ENCODE measurements around the gene SNRPA1.

The SNRPA1 gene

DNA sequence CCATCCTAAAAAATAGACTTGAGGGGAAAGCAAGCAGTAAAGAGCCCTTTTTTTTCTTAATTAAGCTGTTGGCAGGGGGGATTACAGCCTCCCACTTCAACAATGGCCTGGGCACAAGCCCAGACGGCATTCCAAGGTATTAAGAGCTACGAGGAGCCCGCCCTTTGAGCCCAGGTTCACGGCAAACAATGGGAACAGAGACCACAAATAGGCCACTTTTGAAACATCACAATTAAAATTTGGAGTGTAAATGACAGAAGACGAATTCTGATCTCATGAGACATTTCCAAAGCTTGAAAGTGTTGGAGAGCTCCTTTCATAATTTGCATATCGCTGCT lies 52.1 kb downstream of the SNRPA1 start:
- no peaks in the 10 kb centered on the region for H3K36me3 ChIP-seq (ENCODE audit: control insufficient read depth, low read depth, low read length)
- H3K9me3 ChIP-seq (ENCODE audit: control insufficient read depth, low read depth, low read length), result no peaks in the 10 kb centered on the region
- H3K4me1 ChIP-seq (ENCODE audit: control insufficient read depth, low read depth, low read length), result peaks cover 31% of the 10 kb centered on the region
- no peak overlapping the region for H3K9ac ChIP-seq (ENCODE audit: low read length)
- no peaks in the 10 kb centered on the region for H3K27me3 ChIP-seq (ENCODE audit: control insufficient read depth, insufficient read depth, low read length)
- H3K4me3 ChIP-seq (ENCODE audit: low read length), result no peak overlapping the region
- H3K27ac ChIP-seq (ENCODE audit: low read length), result no peak overlapping the region

DNA sequence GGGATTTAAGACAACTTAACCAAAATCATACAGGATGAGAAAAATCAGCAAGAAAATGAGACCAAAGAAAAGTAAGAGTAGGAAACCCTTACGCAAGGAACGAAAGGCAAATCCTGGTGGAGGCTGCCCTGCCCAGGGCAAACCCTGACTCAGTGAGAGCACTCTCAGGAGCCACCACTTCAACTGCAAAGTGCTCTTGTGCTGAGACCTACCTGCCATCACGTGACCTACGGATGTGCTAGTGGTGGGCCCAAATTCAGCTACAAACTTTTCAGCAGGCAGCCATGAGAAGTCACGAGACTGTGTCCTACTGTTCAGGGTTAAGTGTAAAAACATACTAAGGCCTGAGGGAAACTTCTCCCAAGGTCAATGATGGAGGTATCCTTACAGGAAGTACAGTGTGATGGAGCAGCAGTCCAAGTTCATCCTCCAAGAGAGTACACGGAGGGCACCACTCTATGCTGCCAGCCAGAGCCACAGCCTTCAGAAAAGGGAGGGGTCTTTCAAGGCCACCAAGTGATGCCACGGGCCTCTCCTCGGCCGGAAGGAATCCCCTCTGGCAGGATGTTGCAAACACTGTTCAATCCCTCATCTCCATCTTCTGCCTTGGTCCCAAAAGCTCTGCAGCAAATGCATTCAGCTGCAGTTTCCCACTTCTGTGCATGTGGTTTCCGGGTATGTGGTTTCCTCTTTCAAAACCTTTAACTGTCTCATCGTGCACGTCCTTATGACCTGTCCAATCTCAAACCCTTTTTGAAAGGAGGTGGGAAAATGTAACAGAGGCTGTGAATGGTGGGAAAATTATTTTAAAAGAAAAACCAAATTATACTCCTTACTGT lies 52.7 kb downstream of the SNRPA1 start:
- Histone ChIP-seq H3K27me3 (ENCODE audit: control insufficient read depth, insufficient read depth, low read length) (no peaks in the 10 kb centered on the region), H3K27ac (ENCODE audit: low read length) (no peak overlapping the region), H3K9ac (ENCODE audit: low read length) (no peak overlapping the region), H3K4me3 (ENCODE audit: low read length) (no peak overlapping the region), H3K4me1 (ENCODE audit: control insufficient read depth, low read depth, low read length) (peaks cover 25% of the 10 kb centered on the region), H3K9me3 (ENCODE audit: control insufficient read depth, low read depth, low read length) (no peaks in the 10 kb centered on the region), H3K36me3 (ENCODE audit: control insufficient read depth, low read depth, low read length) (no peaks in the 10 kb centered on the region)

DNA sequence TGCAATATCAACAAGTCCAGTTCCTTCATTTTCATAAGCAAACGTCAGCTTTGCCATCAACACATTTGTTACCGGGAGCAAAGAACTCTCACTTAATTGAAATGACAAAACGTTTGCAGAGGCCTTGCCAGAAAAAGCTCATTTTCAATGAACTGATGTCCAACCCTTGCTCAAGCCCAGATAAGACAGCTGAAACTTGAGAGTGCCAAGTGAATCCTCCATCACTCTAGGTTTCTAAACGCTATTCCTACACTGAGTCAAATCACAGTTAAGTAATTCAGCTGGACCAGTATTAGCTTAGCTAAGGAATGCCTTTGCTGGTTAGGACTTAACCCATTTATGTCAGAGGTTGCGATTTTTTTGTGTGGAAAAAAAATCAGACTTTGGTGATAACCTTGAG lies 54.7 kb downstream of the SNRPA1 start:
- peaks cover 20% of the 10 kb centered on the region for H3K4me1 ChIP-seq (ENCODE audit: control insufficient read depth, low read depth, low read length)
- H3K27me3 ChIP-seq (ENCODE audit: control insufficient read depth, insufficient read depth, low read length), result no peaks in the 10 kb centered on the region
- peaks cover 2% of the 10 kb centered on the region for H3K36me3 ChIP-seq (ENCODE audit: control insufficient read depth, low read depth, low read length)
- no peak overlapping the region for H3K4me3 ChIP-seq (ENCODE audit: low read length)
- H3K9ac ChIP-seq (ENCODE audit: low read length), result no peak overlapping the region
- H3K9me3 ChIP-seq (ENCODE audit: control insufficient read depth, low read depth, low read length), result no peaks in the 10 kb centered on the region
- H3K27ac ChIP-seq (ENCODE audit: low read length), result no peak overlapping the region

DNA sequence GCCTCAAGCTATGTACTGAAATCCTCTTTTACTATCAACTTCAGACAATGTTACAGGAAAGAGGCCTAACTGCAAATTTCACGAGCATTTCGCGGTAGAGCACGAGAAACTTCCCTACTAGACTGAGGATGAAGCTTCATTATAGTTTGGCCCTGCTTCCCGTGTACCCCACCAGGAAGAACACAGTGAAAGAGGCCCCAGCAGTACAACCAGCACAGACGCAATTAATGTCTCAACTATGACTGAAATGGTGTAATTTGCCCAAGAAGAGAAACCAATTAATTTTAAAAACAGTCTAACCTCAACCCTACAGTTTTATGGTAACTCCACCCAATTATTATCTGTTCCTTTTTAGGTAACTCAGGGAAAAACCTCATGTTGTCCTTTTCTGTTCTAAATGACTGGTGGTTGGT lies 55.3 kb downstream of the SNRPA1 start:
- H3K9ac ChIP-seq (ENCODE audit: low read length), result no peak overlapping the region
- H3K9me3 ChIP-seq (ENCODE audit: control insufficient read depth, low read depth, low read length), result no peaks in the 10 kb centered on the region
- H3K4me3 ChIP-seq (ENCODE audit: low read length), result no peak overlapping the region
- no peaks in the 10 kb centered on the region for H3K27me3 ChIP-seq (ENCODE audit: control insufficient read depth, insufficient read depth, low read length)
- H3K36me3 ChIP-seq (ENCODE audit: control insufficient read depth, low read depth, low read length), result peaks cover 8% of the 10 kb centered on the region
- no peak overlapping the region for H3K27ac ChIP-seq (ENCODE audit: low read length)
- peaks cover 20% of the 10 kb centered on the region for H3K4me1 ChIP-seq (ENCODE audit: control insufficient read depth, low read depth, low read length)

DNA sequence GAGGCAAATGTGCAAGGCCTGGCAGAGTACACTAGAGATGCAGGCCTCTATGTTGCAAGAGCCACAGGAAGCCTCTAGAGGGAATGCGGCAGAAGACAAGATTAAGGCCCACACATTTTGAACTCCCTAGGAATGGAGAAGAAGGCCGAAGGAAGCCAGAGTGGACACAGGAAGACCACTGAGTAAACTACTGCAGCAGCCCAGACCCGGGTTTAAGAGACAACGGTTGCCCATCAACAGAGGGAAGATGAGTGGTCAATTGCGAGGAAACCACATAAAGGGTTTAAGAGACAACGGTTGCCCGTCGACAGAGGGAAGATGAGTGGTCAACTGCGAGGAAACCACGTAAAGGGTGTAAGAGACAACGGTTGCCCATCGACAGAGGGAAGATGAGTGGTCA lies 57.8 kb downstream of the SNRPA1 start:
- no peaks in the 10 kb centered on the region for H3K27me3 ChIP-seq (ENCODE audit: control insufficient read depth, insufficient read depth, low read length)
- H3K36me3 ChIP-seq (ENCODE audit: control insufficient read depth, low read depth, low read length), result peaks cover 21% of the 10 kb centered on the region
- no peaks in the 10 kb centered on the region for H3K9me3 ChIP-seq (ENCODE audit: control insufficient read depth, low read depth, low read length)
- H3K4me3 ChIP-seq (ENCODE audit: low read length), result no peak overlapping the region
- H3K27ac ChIP-seq (ENCODE audit: low read length), result no peak overlapping the region
- H3K4me1 ChIP-seq (ENCODE audit: control insufficient read depth, low read depth, low read length), result peaks cover under 1% of the 10 kb centered on the region
- H3K9ac ChIP-seq (ENCODE audit: low read length), result no peak overlapping the region

DNA sequence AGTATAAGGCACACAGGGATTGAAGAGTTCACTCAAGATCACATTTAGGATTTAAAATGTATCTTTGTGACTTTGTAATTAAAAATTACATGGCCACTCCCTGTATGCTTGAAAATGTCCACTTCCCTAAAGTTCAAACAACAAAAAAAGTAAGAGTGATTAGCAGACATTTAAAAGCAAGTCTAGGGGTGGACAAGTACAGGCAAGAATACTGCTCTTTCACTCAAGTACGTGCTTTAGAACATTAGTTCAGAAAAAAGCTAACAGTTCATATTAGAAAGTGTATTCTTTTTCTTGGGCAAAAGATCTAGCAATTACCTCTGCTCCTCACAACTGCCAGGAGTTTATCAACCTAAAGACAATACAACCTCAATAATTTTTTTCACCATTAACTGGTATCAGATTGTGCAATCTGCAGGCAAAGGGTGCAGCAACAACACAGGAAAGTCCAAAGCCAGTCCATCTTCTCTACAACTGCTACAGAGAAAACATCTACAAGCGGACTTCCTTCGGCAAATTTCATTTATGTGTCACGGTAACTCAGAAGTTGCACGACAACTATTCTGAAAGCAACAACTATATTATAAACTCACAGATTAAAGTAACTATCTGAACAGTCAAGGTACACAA lies 61.3 kb downstream of the SNRPA1 start:
- Histone ChIP-seq H3K27ac (ENCODE audit: low read length) (no peak overlapping the region), H3K36me3 (ENCODE audit: control insufficient read depth, low read depth, low read length) (peaks cover 28% of the 10 kb centered on the region), H3K27me3 (ENCODE audit: control insufficient read depth, insufficient read depth, low read length) (no peaks in the 10 kb centered on the region), H3K9ac (ENCODE audit: low read length) (no peak overlapping the region), H3K4me3 (ENCODE audit: low read length) (no peak overlapping the region), H3K9me3 (ENCODE audit: control insufficient read depth, low read depth, low read length) (no peaks in the 10 kb centered on the region), H3K4me1 (ENCODE audit: control insufficient read depth, low read depth, low read length) (no peaks in the 10 kb centered on the region)

DNA sequence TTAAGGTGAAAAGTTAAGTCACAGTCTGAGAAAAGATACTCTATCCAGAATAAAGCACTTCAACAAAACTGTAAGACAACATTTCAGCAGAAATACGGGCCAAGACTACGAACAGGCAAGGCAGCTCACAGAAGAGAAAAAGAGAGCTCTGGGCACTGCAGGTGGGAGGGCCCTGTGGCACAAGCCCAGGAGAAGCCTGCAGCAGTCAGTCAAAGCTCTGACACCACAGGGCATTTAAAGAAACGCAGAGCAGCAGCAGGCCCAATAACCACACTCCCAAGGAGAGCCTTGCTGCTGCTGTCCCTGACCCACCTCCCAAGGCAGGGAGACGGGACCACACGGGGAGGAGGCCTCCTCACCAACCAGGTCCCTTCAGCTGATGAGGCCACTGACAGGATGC lies 62.4 kb downstream of the SNRPA1 start:
- Histone ChIP-seq H3K27me3 (ENCODE audit: control insufficient read depth, insufficient read depth, low read length) (no peaks in the 10 kb centered on the region), H3K9me3 (ENCODE audit: control insufficient read depth, low read depth, low read length) (no peaks in the 10 kb centered on the region), H3K27ac (ENCODE audit: low read length) (no peak overlapping the region), H3K4me1 (ENCODE audit: control insufficient read depth, low read depth, low read length) (no peaks in the 10 kb centered on the region), H3K36me3 (ENCODE audit: control insufficient read depth, low read depth, low read length) (peaks cover 28% of the 10 kb centered on the region), H3K9ac (ENCODE audit: low read length) (no peak overlapping the region), H3K4me3 (ENCODE audit: low read length) (no peak overlapping the region)
